Liver (tissue), 9 donors: Measurements from ENCODE around the gene RBM20. TPM values are rescaled to one million over a fixed set of nuclear protein-coding genes. Genes with fewer than 3 reads are reported as not detected.

Experiments
- DNase-seq: peaks from one replicate; pipeline ENCODE4 v3.0.0-alpha.2; 2017; ENCODE audit warnings: low spot score
- H3K27ac ChIP-seq, 2 donors: one replicate each; pipeline ENCODE4 v1.7.0; 2013; ENCODE audit warnings: inconsistent platforms in 2 of 2, low read length in 2 of 2, control low read depth in 1 of 2, low read depth in 1 of 2, mild to moderate bottlenecking in 1 of 2
- H3K27me3 ChIP-seq, 4 donors: one replicate each; pipeline versions ENCODE4 v1.6.1 to v1.7.0; 2013; ENCODE audit warnings: low read length in 3 of 4, inconsistent platforms in 1 of 4, mild to moderate bottlenecking in 1 of 4, moderate library complexity in 1 of 4; ENCODE audit not compliant: control insufficient read depth in 4 of 4, insufficient read depth in 4 of 4
- H3K36me3 ChIP-seq, 4 donors: one replicate each; pipeline versions ENCODE4 v1.6.1 to v1.7.0; 2013; ENCODE audit warnings: low read length in 3 of 4, mild to moderate bottlenecking in 3 of 4, low read depth in 1 of 4, moderate library complexity in 1 of 4; ENCODE audit not compliant: control insufficient read depth in 4 of 4, insufficient read depth in 3 of 4
- H3K4me1 ChIP-seq, 4 donors: one replicate each; pipeline versions ENCODE4 v1.6.1 to v1.7.0; 2013; ENCODE audit warnings: low read length in 3 of 4, mild to moderate bottlenecking in 3 of 4, moderate library complexity in 1 of 4; ENCODE audit not compliant: control insufficient read depth in 4 of 4, insufficient read depth in 4 of 4
- H3K4me3 ChIP-seq, 3 donors: one replicate each; pipeline versions ENCODE4 v1.6.1 to v1.7.0; 2013; ENCODE audit warnings: low read length in 3 of 3, control low read depth in 1 of 3, low read depth in 1 of 3, mild to moderate bottlenecking in 1 of 3
- H3K9ac ChIP-seq, 2 donors: one replicate each; pipeline ENCODE4 v1.7.0; 2013; ENCODE audit warnings: low read length in 2 of 2, mild to moderate bottlenecking in 2 of 2, moderate library complexity in 2 of 2, control low read depth in 1 of 2, low read depth in 1 of 2
- H3K9me3 ChIP-seq, 4 donors: one replicate each; pipeline versions ENCODE4 v1.6.1 to v1.7.0; 2013; ENCODE audit warnings: low read length in 3 of 4; ENCODE audit not compliant: control insufficient read depth in 4 of 4
- EGR1 ChIP-seq, 2 donors: IDR thresholded peaks; 2 replicates each; pipeline ENCODE4 v1.6.1; 2016 to 2018; ENCODE audit warnings: antibody characterized with exemption in 2 of 2, low read depth in 2 of 2
- FOXA1 ChIP-seq: IDR thresholded peaks from 2 replicates; pipeline ENCODE4 v1.6.1; 2016; ENCODE audit warnings: antibody characterized with exemption
- FOXA2 ChIP-seq: IDR thresholded peaks from 2 replicates; pipeline ENCODE4 v1.6.1; 2016; ENCODE audit warnings: antibody characterized with exemption
- GABPA ChIP-seq, 2 donors: IDR thresholded peaks in 1 of 2; conservative IDR thresholded peaks in 1 of 2; 2 replicates each; pipeline ENCODE4 v1.6.1; 2016; ENCODE audit warnings: antibody characterized with exemption in 2 of 2, mild to moderate bottlenecking in 1 of 2, moderate library complexity in 1 of 2
- HNF4A ChIP-seq, 2 donors: conservative IDR thresholded peaks; 2 replicates each; pipeline ENCODE4 v1.6.1; 2016; ENCODE audit warnings: antibody characterized with exemption in 2 of 2, mild to moderate bottlenecking in 2 of 2
- HNF4G ChIP-seq: IDR thresholded peaks from 2 replicates; pipeline ENCODE4 v1.6.1; 2016; ENCODE audit warnings: antibody characterized with exemption
- JUND ChIP-seq, 2 donors: IDR thresholded peaks; 2 replicates each; pipeline ENCODE4 v1.6.1; 2016; ENCODE audit warnings: antibody characterized with exemption in 2 of 2
- NR2F2 ChIP-seq: IDR thresholded peaks from 2 replicates; pipeline ENCODE4 v1.6.1; 2016; ENCODE audit warnings: antibody characterized with exemption
- RAD21 ChIP-seq, 2 donors: IDR thresholded peaks; 2 replicates each; pipeline ENCODE4 v1.6.1; 2016; ENCODE audit warnings: antibody characterized with exemption in 2 of 2, mild to moderate bottlenecking in 2 of 2
- RXRA ChIP-seq, 2 donors: IDR thresholded peaks; 2 replicates each; pipeline ENCODE4 v1.6.1; 2017 to 2018; ENCODE audit warnings: antibody characterized with exemption in 2 of 2, mild to moderate bottlenecking in 1 of 2
- SP1 ChIP-seq: IDR thresholded peaks from 2 replicates; pipeline ENCODE4 v1.6.1; 2018; ENCODE audit warnings: antibody characterized with exemption, mild to moderate bottlenecking
- TAF1 ChIP-seq: conservative IDR thresholded peaks from 2 replicates; pipeline ENCODE4 v1.6.1; 2016; ENCODE audit warnings: antibody characterized with exemption, mild to moderate bottlenecking
- YY1 ChIP-seq: IDR thresholded peaks from 2 replicates; pipeline ENCODE4 v1.6.1; 2016; ENCODE audit warnings: antibody characterized with exemption, mild to moderate bottlenecking
- WGBS: extraction: QIAGEN DNeasy Blood & Tissue Kit; methylation state at CpG from one replicate; pipeline ENCODE4 v1.1.7; 2013; 5-methylcytosine and 5-hydroxymethylcytosine counted together
- polyA plus RNA-seq, 2 donors: library from polyadenylated mRNA; stranded (reverse) in 1 of 2; unstranded in 1 of 2; fragments of 200-250 nt in 1 of 2; fragments of >200 nt in 1 of 2; fragmentation: Nextera tagmentation in 1 of 2; extraction: Ambion mirVana in 1 of 2; gene quantifications; one replicate each; pipeline versions ENCODE4 v1.2.1 to v1.2.3, GENCODE V29; 2013 to 2015
- total RNA-seq, 2 donors: library from RNA; depleted of rRNA; stranded (reverse); fragments of >200 nt; gene quantifications; one replicate each; pipeline ENCODE4 v1.2.3, GENCODE V29; 2014
- TF ChIP-seq, protein P1 (sequence below): IDR thresholded peaks from 2 replicates; pipeline ENCODE4 v1.6.1; 2016; ENCODE audit warnings: antibody characterized with exemption
- TF ChIP-seq, protein P2 (sequence below): IDR thresholded peaks from 2 replicates; pipeline ENCODE4 v1.6.1; 2016; ENCODE audit warnings: antibody characterized with exemption
- TF ChIP-seq, protein P3 (sequence below): IDR thresholded peaks from 2 replicates; pipeline ENCODE4 v1.6.1; 2016; ENCODE audit warnings: antibody characterized with exemption
- TF ChIP-seq, protein P4 (sequence below): fragments of 150-350 bp; IDR thresholded peaks from 2 replicates; pipeline ENCODE4 v1.5.1; 2017; ENCODE audit warnings: improper control_type of control experiment, low read depth, low read length; ENCODE audit not compliant: missing input control
- donor health status: healthy.
- donor health status: healthy.
- donor health status: healthy.
- donor health status: healthy.
- donor health status: healthy.

Gene RBM20
- total and polyA plus RNA-seq, 4 donors, result 0.03 to 0.08 (median 0.05) TPM; not detected in 1

DNA sequence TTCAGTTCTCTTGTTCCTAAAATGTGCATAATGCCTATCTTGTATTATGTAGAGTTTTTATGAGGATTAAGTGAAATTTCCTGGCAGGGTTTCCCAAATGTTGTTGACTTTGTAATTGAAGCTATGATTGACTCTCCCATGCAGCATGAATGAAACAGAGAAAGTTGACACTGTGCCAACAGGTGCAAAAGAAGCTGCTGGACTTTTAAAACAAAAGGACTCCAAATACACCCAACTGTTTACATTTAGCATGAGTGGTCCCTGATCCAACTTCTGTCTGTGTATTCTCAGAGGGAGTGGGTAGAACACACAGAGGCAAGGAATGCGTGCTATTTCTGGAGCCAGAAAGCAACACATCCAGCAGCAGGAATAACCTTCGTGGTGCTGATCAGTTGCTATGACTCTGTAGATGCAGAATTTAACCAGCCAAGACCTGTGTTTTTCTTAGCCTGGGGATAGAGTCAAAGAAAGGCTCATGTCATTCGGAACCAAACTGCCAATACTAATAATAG is 14.4 kb upstream of the RBM20 start:
- Histone ChIP-seq H3K4me3 (no peak overlapping the region), H3K27me3 (no peaks in the 10 kb centered on the region), H3K27ac (no peak overlapping the region), H3K4me1 (no peaks in the 10 kb centered on the region), H3K9ac (no peak overlapping the region), H3K36me3 (no peaks in the 10 kb centered on the region), H3K9me3 (no peaks in the 10 kb centered on the region)
- TF ChIP-seq, protein P1, sequence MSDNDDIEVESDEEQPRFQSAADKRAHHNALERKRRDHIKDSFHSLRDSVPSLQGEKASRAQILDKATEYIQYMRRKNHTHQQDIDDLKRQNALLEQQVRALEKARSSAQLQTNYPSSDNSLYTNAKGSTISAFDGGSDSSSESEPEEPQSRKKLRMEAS, result no peak
- TF ChIP-seq FOXA2, result no peak
- no peak for TF ChIP-seq JUND (IDR thresholded peaks at IDR 0.05)
- no peak for TF ChIP-seq TAF1
- TF ChIP-seq YY1, result no peak
- TF ChIP-seq, protein P2, sequence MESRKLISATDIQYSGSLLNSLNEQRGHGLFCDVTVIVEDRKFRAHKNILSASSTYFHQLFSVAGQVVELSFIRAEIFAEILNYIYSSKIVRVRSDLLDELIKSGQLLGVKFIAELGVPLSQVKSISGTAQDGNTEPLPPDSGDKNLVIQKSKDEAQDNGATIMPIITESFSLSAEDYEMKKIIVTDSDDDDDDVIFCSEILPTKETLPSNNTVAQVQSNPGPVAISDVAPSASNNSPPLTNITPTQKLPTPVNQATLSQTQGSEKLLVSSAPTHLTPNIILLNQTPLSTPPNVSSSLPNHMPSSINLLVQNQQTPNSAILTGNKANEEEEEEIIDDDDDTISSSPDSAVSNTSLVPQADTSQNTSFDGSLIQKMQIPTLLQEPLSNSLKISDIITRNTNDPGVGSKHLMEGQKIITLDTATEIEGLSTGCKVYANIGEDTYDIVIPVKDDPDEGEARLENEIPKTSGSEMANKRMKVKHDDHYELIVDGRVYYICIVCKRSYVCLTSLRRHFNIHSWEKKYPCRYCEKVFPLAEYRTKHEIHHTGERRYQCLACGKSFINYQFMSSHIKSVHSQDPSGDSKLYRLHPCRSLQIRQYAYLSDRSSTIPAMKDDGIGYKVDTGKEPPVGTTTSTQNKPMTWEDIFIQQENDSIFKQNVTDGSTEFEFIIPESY, result no peak
- TF ChIP-seq GABPA (IDR thresholded peaks at IDR 0.05 in 1 of 2, conservative IDR thresholded peaks at IDR 0.05 in 1 of 2), result no peak
- no peak for TF ChIP-seq RAD21 (IDR thresholded peaks at IDR 0.05)
- no peak for TF ChIP-seq RXRA (IDR thresholded peaks at IDR 0.05)
- no peak for TF ChIP-seq EGR1 (IDR thresholded peaks at IDR 0.05; ENCODE audit: low read depth in 2 of 2)
- TF ChIP-seq NR2F2, result no peak
- no peak for TF ChIP-seq HNF4G
- TF ChIP-seq SP1, result no peak
- TF ChIP-seq, protein P3, sequence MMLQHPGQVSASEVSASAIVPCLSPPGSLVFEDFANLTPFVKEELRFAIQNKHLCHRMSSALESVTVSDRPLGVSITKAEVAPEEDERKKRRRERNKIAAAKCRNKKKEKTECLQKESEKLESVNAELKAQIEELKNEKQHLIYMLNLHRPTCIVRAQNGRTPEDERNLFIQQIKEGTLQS, result no peak
- TF ChIP-seq, protein P4, sequence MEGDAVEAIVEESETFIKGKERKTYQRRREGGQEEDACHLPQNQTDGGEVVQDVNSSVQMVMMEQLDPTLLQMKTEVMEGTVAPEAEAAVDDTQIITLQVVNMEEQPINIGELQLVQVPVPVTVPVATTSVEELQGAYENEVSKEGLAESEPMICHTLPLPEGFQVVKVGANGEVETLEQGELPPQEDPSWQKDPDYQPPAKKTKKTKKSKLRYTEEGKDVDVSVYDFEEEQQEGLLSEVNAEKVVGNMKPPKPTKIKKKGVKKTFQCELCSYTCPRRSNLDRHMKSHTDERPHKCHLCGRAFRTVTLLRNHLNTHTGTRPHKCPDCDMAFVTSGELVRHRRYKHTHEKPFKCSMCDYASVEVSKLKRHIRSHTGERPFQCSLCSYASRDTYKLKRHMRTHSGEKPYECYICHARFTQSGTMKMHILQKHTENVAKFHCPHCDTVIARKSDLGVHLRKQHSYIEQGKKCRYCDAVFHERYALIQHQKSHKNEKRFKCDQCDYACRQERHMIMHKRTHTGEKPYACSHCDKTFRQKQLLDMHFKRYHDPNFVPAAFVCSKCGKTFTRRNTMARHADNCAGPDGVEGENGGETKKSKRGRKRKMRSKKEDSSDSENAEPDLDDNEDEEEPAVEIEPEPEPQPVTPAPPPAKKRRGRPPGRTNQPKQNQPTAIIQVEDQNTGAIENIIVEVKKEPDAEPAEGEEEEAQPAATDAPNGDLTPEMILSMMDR, result no peak
- DNase-seq, result no peak
- 84% methylated on average over 3 of the region's 3 CpGs for WGBS

DNA sequence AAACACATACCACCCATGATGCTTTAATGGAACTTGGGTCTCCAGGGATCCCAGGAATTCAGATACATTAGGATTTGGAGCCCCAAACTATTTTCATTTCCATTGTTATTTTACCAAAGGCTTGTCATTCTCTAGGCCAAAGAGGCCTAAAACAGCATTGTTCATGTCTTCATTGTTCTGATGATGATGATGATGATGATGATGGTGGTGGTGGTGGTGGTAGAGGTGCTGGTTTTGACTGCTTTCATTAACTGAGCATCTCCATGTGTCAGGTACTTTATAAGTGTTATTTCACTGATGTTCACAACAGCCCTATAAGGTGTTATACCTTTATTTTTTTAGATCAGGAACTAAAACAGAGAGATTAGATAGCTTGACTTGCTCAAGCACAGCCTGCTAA is 12.2 kb upstream of the RBM20 start:
- TF ChIP-seq RXRA (IDR thresholded peaks at IDR 0.05), result no peak
- TF ChIP-seq FOXA1, result no peak
- TF ChIP-seq, protein P1, result no peak
- no peak for TF ChIP-seq GABPA (IDR thresholded peaks at IDR 0.05 in 1 of 2, conservative IDR thresholded peaks at IDR 0.05 in 1 of 2)
- TF ChIP-seq, protein P3, result no peak
- TF ChIP-seq SP1, result no peak
- TF ChIP-seq RAD21 (IDR thresholded peaks at IDR 0.05), result no peak
- no peak for TF ChIP-seq HNF4A (conservative IDR thresholded peaks at IDR 0.05)
- no peak for TF ChIP-seq FOXA2
- no peak for TF ChIP-seq NR2F2
- TF ChIP-seq HNF4G, result no peak
- TF ChIP-seq JUND (IDR thresholded peaks at IDR 0.05), result no peak
- TF ChIP-seq, protein P2, result no peak
- TF ChIP-seq, protein P4, result no peak
- no peak for TF ChIP-seq YY1
- TF ChIP-seq EGR1 (IDR thresholded peaks at IDR 0.05; ENCODE audit: low read depth in 2 of 2), result no peak
- TF ChIP-seq TAF1, result no peak
- Histone ChIP-seq H3K27me3 (no peaks in the 10 kb centered on the region), H3K36me3 (no peaks in the 10 kb centered on the region), H3K9me3 (no peaks in the 10 kb centered on the region), H3K9ac (no peak overlapping the region), H3K27ac (no peak overlapping the region), H3K4me1 (no peaks in the 10 kb centered on the region), H3K4me3 (no peak overlapping the region)
- DNase-seq, result no peak
